ENCODE measurements around the gene RNF40.

The RNF40 gene

DNA sequence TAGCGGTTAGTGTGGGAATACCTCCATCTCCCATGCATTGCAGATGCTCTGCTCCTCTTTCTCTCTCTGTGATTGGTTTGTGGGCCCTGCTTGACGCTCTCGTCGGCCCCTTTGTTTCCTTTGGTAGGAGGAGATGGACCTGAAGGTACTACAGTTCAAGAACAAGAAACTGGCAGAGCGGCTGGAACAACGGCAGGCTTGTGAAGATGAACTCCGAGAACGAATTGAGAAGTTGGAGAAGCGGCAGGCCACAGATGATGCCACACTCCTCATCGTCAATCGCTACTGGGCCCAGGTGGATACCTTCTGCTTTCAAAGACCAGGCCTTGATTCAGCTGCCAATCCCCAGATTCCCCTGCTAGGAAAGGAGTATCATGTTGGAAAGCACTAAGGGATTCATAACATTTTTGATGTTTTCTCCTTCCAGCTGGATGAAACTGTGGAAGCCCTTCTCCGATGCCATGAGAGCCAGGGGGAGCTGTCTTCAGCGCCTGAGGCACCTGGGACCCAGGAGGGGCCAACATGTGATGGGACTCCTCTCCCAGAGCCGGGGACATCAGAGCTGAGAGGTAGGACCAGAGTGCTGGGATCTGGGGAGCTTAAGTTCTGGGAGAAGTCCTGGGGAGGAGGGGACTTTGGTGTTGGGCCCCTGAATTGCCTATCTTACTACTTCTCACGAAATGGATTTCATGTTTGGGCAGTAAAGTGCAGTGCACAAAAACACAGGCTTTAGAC, 1.0 kb downstream of the RNF40 start:
- TF ChIP-seq POLR2A (IDR thresholded peaks at IDR 0.05; ENCODE audit: low read length) = no peak
- no peak for TF ChIP-seq GATA1 (IDR thresholded peaks at IDR 0.05; ENCODE audit: low read depth, low read length)
- no peak for DNase-seq

DNA sequence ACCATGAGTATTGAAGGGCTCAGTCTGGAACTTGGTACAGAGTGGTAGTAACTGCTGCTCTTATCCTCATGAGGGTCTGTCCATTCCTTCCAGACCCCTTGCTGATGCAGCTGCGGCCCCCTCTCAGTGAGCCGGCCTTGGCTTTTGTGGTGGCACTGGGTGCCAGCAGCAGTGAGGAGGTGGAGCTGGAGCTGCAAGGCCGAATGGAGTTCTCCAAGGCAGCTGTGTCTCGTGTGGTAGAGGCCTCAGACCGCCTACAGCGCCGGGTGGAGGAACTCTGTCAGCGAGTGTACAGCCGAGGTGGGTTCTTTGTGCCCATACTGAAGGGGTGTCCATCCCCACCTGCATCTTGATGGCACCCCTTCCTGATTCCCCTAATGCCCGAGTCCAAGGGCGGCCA, 2.0 kb downstream of the RNF40 start:
- DNase-seq = no peak
- no peak for TF ChIP-seq GATA1 (IDR thresholded peaks at IDR 0.05; ENCODE audit: low read depth, low read length)
- TF ChIP-seq POLR2A (IDR thresholded peaks at IDR 0.05; ENCODE audit: low read length) = no peak

DNA sequence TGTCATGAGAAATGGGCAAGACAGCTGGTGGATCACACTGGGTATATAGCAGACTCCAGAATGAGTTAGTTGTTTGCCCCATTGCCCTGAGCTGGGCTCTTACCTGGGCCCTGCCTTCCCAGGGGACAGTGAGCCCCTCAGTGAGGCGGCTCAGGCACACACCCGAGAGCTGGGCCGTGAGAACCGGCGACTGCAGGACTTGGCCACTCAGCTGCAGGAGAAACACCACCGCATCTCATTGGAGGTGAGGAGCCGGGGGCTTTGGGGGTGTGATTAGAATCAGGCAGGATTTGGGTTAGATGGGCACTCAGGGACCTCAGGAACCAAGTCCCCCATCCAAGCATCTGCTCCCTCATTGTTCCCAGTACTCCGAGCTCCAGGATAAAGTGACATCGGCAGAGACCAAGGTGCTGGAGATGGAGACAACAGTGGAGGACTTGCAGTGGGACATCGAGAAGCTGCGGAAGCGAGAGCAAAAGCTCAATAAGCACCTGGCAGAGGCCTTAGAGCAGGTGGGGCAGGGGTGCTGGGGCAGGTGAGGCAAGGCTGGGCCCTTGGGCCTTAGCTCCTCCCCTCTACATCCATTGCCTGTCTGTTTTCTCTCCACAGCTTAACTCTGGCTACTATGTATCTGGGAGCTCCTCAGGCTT, 2.8 kb downstream of the RNF40 start:
- TF ChIP-seq POLR2A (IDR thresholded peaks at IDR 0.05; ENCODE audit: low read length) = no peak
- TF ChIP-seq GATA1 (IDR thresholded peaks at IDR 0.05; ENCODE audit: low read depth, low read length) = no peak
- DNase-seq = no peak

DNA sequence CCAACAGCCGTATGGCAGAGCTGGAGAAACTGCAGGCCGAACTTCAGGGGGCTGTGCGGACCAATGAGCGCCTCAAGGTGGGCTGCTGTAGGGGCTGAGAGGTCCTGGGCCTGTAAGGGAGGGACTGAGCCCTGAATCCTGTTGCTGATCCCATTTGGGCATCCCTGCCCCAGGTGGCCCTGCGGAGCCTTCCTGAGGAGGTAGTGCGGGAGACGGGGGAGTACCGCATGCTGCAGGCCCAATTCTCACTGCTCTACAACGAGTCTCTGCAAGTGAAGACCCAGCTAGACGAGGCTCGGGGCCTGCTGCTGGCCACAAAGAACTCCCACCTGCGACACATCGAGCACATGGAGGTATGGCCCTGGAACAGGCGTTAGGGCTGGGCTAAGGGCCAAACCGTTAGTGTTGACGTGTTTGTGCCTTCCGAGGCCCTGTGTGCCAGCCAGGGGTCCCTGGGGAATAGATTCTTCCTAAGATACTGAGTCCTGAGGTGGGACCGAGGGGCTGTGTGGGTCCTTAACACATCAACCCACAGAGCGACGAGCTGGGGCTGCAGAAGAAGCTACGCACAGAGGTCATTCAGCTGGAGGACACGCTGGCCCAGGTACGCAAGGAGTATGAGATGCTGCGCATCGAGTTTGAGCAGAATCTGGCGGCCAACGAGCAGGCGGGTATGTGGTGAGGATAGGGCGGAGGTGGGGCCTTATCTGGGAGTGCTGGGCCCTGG, 4.2 kb downstream of the RNF40 start:
- DNase-seq = peak; percentile 93 to 97
- TF ChIP-seq POLR2A (IDR thresholded peaks at IDR 0.05; ENCODE audit: low read length) = no peak
- TF ChIP-seq GATA1 (IDR thresholded peaks at IDR 0.05; ENCODE audit: low read depth, low read length) = no peak

DNA sequence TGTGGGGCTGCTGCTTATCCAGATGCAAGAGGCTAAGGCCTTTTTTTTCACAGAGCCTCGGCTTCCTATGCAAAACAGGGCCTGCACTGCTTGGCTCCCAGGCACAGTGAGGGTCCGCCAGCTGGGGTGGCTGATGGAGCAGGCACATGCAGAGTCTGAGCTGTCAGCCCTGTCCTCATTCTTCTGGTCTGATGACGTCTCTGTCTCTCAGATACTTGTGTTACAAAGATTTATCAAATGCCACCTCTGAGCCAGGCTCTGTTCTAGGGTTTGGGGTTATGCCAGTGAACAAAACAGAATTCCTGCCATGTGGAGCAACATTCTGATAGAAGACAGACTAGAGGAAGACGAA, 4.8 kb downstream of the RNF40 start:
- peak; percentile 19 for TF ChIP-seq GATA1 (IDR thresholded peaks at IDR 0.05; ENCODE audit: low read depth, low read length)
- TF ChIP-seq POLR2A (IDR thresholded peaks at IDR 0.05; ENCODE audit: low read length) = peak; percentile 21
- DNase-seq = no peak

DNA sequence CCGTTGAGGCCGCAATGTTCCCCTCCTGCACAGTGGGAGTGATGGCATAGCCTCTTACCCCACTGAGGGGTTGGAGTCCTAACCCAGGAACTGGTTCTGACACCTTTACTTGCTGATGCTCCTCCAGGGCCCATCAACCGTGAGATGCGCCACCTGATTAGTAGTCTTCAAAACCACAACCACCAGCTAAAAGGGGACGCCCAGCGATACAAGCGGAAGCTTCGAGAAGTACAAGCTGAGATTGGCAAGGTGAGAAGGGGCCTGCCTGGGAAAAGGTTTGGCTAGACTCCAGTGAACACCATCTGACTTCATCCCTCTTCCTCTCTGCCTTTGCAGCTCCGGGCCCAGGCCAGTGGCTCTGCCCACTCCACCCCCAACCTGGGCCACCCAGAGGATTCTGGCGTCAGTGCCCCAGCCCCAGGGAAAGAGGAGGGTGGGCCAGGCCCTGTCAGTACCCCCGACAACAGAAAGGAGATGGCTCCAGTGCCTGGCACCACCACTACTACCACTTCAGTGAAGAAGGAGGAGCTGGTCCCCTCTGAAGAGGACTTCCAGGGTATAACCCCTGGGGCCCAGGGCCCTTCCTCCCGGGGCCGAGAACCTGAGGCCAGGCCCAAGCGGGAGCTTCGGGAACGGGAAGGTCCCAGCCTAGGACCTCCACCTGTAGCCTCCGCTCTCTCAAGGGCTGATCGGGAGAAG, 5.8 kb downstream of the RNF40 start:
- TF ChIP-seq POLR2A (IDR thresholded peaks at IDR 0.05; ENCODE audit: low read length) = no peak
- no peak for TF ChIP-seq GATA1 (IDR thresholded peaks at IDR 0.05; ENCODE audit: low read depth, low read length)
- DNase-seq = no peak

DNA sequence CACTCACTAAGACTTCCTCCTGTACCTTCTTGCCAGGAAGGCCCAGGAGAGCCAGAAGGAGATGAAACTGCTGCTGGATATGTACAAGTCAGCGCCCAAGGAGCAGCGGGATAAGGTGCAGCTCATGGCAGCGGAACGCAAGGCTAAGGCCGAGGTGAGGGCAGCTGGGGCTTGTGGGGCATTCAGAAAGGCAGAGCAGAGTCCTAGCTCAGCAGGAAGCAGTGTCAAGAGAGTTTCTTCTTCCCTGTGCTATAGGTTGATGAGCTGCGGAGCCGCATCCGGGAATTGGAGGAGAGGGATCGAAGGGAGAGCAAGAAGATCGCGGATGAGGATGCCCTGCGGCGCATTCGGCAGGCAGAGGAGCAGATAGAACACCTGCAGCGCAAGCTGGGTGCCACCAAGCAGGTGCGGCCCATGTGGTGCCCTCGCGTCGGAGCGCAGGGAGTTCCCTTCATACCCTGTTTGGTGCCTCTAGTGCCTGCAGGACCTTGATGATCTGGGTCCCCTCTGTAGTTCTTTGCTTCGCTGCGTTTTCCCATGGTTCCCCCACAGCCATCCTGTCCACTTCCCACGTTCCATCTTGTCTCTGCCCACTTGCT, 6.6 kb downstream of the RNF40 start:
- TF ChIP-seq POLR2A (IDR thresholded peaks at IDR 0.05; ENCODE audit: low read length) (no peak), GATA1 (IDR thresholded peaks at IDR 0.05; ENCODE audit: low read depth, low read length) (no peak)

DNA sequence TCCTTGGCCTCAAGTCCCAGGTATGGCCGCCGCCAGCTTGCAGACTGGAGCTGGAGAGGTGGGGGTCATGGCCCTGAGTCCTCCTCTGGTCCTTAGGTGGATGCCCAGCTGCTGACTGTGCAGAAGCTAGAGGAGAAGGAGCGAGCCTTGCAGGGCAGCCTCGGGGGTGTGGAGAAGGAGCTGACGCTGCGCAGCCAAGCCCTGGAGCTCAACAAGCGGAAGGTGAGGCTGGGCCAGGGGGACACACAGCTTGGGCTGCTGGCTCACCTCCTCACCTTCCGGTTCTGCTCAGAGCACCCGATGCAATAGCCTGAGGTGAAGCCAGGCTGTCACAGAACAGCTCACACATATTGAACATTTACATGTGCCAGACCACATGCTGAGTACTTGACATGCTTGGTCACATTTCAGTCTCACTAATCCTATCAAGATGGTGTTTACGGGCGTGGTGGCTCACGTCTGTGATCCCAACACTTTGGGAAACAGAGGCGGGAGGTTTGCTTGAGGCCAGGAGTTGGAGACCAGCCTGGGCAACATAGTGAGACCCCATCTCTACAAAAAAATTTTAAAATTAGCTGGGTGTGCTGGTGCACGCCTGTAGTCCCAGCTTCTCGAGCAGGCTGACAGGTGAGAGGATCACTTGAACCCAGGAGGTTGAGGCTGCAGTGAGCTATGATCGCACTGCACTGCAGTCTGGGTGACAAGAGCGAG, 7.4 kb downstream of the RNF40 start:
- TF ChIP-seq POLR2A (IDR thresholded peaks at IDR 0.05; ENCODE audit: low read length) = no peak
- TF ChIP-seq GATA1 (IDR thresholded peaks at IDR 0.05; ENCODE audit: low read depth, low read length) = no peak
- no peak for DNase-seq

More for the DNA sequence above, 6.6 kb downstream of the RNF40 start:
- no peak for DNase-seq

DNA sequence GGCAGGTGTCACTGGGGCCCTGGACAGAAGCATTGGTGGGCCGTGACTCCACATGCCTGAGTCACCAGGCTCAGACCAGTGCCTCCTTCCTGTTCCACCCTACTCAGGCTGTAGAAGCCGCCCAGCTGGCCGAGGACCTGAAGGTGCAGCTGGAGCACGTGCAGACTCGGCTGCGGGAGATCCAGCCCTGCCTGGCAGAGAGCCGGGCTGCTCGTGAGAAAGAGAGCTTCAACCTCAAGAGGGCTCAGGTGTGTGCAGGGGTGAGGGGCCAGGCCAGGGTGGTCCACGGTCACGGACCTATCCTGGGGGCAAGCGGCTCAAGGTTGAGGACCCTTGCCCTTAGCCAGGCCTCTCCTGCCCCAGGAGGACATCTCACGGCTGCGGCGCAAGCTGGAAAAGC, 9.6 kb downstream of the RNF40 start:
- no peak for DNase-seq
- TF ChIP-seq POLR2A (IDR thresholded peaks at IDR 0.05; ENCODE audit: low read length) (no peak), GATA1 (IDR thresholded peaks at IDR 0.05; ENCODE audit: low read depth, low read length) (no peak)

DNA sequence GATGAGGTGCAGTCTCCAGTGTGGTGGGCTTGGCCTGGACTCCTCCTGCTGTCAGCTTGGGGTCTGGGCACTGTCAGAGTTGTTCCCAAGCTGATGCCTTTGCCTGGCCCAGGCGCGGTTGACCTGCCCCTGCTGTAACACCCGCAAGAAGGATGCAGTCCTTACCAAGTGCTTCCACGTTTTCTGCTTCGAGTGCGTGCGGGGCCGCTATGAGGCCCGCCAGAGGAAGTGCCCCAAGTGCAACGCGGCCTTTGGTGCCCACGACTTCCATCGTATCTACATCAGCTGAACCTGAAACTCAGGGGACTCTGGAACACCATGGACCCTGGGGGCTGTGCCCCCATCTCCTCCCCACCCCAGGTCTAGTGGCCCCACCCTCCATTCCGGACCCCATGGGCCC, 11.7 kb downstream of the RNF40 start:
- TF ChIP-seq POLR2A (IDR thresholded peaks at IDR 0.05; ENCODE audit: low read length) (no peak), GATA1 (IDR thresholded peaks at IDR 0.05; ENCODE audit: low read depth, low read length) (no peak)
- no peak for DNase-seq

DNA sequence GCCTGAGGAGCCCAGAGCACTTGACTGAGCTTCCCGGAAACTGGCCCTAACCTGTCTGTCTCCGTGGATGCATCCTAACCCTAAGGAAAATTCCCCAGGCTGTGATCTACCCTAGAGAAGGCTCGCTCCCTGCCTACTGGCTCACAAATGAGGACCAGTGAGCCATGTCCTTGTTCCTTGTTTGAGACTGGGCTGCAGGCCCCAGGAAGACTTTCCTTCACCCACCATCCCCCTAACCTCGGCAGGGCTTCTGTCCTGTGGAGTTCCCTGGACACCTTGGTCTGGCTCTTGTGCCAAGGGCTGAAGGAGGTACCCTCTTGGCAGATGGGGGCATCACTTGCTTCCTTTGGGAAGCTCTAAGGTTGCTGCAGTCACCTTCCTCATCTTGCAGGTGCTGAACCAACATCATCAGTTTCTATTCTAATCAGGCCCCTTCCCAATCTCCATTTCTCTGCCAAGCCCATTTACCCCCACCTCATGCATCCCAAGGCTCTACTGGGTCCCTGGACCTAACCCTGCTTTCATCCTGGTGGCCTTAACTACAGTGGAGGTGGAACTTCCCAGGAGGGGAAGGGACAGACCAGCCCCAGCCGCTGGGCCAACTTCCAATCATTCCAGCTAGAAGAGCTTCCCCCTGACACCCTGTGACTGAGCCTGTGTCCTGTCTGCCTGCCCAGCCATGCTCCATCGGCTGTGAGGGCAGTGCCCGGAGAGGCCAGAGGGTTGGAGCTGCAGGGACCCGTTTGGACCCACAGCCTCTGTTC, 12.4 kb downstream of the RNF40 start:
- DNase-seq = no peak
- no peak for TF ChIP-seq POLR2A (IDR thresholded peaks at IDR 0.05; ENCODE audit: low read length)
- no peak for TF ChIP-seq GATA1 (IDR thresholded peaks at IDR 0.05; ENCODE audit: low read depth, low read length)

DNA sequence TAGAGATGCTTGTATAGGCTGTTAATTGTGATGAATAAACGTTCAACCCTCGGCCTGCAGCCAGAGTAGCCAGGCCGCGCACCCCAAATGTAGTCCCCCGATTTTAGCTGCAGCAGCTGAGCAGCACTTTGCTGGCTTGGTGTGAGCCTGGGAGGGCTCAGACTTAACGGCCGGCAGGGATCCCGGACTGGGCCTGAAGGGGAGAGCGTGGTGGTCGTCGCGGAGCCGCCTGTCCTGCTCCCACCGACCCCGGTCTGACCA, 12.9 kb downstream of the RNF40 start:
- no peak for DNase-seq
- TF ChIP-seq POLR2A (IDR thresholded peaks at IDR 0.05; ENCODE audit: low read length) (no peak), GATA1 (IDR thresholded peaks at IDR 0.05; ENCODE audit: low read depth, low read length) (no peak)

Measured in erythroblast (primary cell).